BE2C (cell line): Measurements from ENCODE around the gene PEX16. TPM values are rescaled to one million over a fixed set of nuclear protein-coding genes. Genes with fewer than 3 reads are reported as not detected.

Source experiments
- DNase-seq: peaks from one replicate; pipeline ENCODE4 v3.0.0-alpha.2; 2020
- H3K27me3 ChIP-seq: fragments of 250-450 bp; sonication (Bioruptor Pico); 2 replicates; pipeline ENCODE4 v1.5.1; 2020; ENCODE audit warnings: mild to moderate bottlenecking
- H3K36me3 ChIP-seq: fragments of 250-450 bp; sonication (Bioruptor Pico); 2 replicates; pipeline ENCODE4 v1.5.1; 2020; ENCODE audit warnings: mild to moderate bottlenecking
- H3K4me1 ChIP-seq: fragments of 250-450 bp; sonication (Bioruptor Pico); 2 replicates; pipeline ENCODE4 v1.5.1; 2020
- H3K4me3 ChIP-seq: 2 replicates; pipeline ENCODE4 v1.5.1; 2011; ENCODE audit warnings: low read depth, low read length
- H3K9me3 ChIP-seq: fragments of 250-450 bp; sonication (Bioruptor Pico); 2 replicates; pipeline ENCODE4 v1.5.1; 2020
- polyA plus RNA-seq: library from polyadenylated mRNA; unstranded; fragments of >200 nt; gene quantifications from one replicate; pipeline ENCODE4 v1.2.1, GENCODE V29; 2012; ENCODE audit warnings: low read depth, missing spikeins; ENCODE audit not compliant: insufficient read length, insufficient read depth
- TF ChIP-seq, protein P1 (sequence below): IDR thresholded peaks from 2 replicates; pipeline ENCODE4 v1.5.1; 2012; ENCODE audit warnings: mild to moderate bottlenecking, low read depth, low read length

PEX16 gene
- 66.1 TPM for polyA plus RNA-seq

- no peaks in the 10 kb centered on the region for H3K27me3 ChIP-seq
- H3K4me3 ChIP-seq = peak within 1 kb of the TSS; percentile 86
- TF ChIP-seq, protein P1, sequence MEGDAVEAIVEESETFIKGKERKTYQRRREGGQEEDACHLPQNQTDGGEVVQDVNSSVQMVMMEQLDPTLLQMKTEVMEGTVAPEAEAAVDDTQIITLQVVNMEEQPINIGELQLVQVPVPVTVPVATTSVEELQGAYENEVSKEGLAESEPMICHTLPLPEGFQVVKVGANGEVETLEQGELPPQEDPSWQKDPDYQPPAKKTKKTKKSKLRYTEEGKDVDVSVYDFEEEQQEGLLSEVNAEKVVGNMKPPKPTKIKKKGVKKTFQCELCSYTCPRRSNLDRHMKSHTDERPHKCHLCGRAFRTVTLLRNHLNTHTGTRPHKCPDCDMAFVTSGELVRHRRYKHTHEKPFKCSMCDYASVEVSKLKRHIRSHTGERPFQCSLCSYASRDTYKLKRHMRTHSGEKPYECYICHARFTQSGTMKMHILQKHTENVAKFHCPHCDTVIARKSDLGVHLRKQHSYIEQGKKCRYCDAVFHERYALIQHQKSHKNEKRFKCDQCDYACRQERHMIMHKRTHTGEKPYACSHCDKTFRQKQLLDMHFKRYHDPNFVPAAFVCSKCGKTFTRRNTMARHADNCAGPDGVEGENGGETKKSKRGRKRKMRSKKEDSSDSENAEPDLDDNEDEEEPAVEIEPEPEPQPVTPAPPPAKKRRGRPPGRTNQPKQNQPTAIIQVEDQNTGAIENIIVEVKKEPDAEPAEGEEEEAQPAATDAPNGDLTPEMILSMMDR = no peak
- H3K9me3 ChIP-seq = no peaks in the 10 kb centered on the region
- no peaks in the 10 kb centered on the region for H3K36me3 ChIP-seq
- peak; percentile 89 for DNase-seq
- H3K4me1 ChIP-seq = no peaks in the 10 kb centered on the region
Observed at GRCh38 chr11:45917623-45918330, at the start of gene PEX16. PEX16 (minus strand) TSS chr11:45917877; CDS start chr11:45917811, 66 bp downstream.

- Histone ChIP-seq H3K27me3 (no peaks in the 10 kb centered on the region), H3K36me3 (peaks cover 7% of the 10 kb centered on the region; the same call in 1 of the 2 replicates), H3K4me3 (no peak overlapping the region), H3K4me1 (no peaks in the 10 kb centered on the region; the same call in 1 of the 2 replicates), H3K9me3 (no peaks in the 10 kb centered on the region)
- peak; percentile 49 for DNase-seq
- TF ChIP-seq, protein P1 = peak; percentile 84
Observed at GRCh38 chr11:45964911-45965389, 47.3 kb upstream of the PEX16 start.

- H3K4me3 ChIP-seq = no peak overlapping the region
- no peaks in the 10 kb centered on the region for H3K27me3 ChIP-seq
- TF ChIP-seq, protein P1 = no peak
- no peaks in the 10 kb centered on the region; the same call in 1 of the 2 replicates for H3K4me1 ChIP-seq
- no peak for DNase-seq
- no peaks in the 10 kb centered on the region for H3K9me3 ChIP-seq
- peaks cover 7% of the 10 kb centered on the region; the same call in 1 of the 2 replicates for H3K36me3 ChIP-seq
Observed at GRCh38 chr11:45961751-45962240, 44.1 kb upstream of the PEX16 start.

DNA sequence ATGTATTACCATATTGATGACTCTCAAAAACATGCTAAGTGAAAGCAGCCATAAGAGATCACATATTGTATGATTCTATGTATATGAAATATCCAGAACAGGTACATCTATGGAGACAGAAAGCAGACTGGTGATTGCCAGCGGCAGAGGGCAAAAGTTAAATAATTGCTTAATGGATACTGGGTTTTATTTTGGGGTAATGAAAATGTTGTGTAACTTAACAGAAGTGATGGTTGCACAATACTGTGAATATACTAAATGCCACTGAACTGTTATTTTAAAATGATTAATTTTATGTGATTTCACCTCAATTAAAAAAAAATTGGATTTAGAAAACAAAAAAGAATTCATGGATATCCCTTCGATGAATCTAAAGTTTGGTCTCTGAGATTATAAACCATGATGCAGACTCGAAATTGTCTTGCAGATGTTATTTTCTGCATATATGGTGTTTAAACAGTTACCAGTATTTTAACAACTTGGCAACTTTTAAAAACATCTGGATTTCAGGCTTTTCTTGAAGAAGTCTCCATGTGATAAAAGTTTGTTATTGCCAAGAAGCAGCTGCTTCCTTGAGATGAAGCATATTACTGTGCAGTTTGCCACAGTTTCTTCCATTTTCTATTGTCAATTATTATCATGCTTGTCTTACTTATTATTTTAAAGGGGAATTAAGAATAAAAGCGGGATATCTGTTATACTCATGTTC lies 42.9 kb upstream of the PEX16 start:
- TF ChIP-seq, protein P1 = no peak
- H3K36me3 ChIP-seq = peaks cover 7% of the 10 kb centered on the region; the same call in 1 of the 2 replicates
- no peaks in the 10 kb centered on the region for H3K27me3 ChIP-seq
- H3K4me1 ChIP-seq = no peaks in the 10 kb centered on the region; the same call in 1 of the 2 replicates
- H3K9me3 ChIP-seq = no peaks in the 10 kb centered on the region
- no peak overlapping the region for H3K4me3 ChIP-seq
- no peak for DNase-seq

GRCh38 chr11:45959851-45960250 lies 42.2 kb upstream of the PEX16 start:
- TF ChIP-seq, protein P1 = no peak

More at GRCh38 chr11:45959851-45960250, 42.2 kb upstream of the PEX16 start:
- H3K36me3 ChIP-seq = 0 out of 2 replicates have a peak, but pooled peaks cover 3% of the 10 kb centered on the region
- H3K9me3 ChIP-seq = no peaks in the 10 kb centered on the region
- no peaks in the 10 kb centered on the region for H3K27me3 ChIP-seq
- DNase-seq = no peak
- no peak overlapping the region for H3K4me3 ChIP-seq
- no peaks in the 10 kb centered on the region; the same call in 1 of the 2 replicates for H3K4me1 ChIP-seq
